GM12878 (cell line): Measurements from ENCODE around the gene FAM120A. TPM values are rescaled to one million over a fixed set of nuclear protein-coding genes. Genes with fewer than 3 reads are reported as not detected.

Experiments
- ATAC-seq: fragments of 200-7000 bp; cut with Tn5 transposase; 3 replicates; pipeline ENCODE4 v1.9.1; 2020; ENCODE audit warnings: mild to moderate bottlenecking, moderate library complexity
- BruUV-seq: library from RNA; stranded (reverse); fragments of 400-500 nt; replicated peaks from 2 replicates; lab custom pipeline; 2021; lab: Mats Ljungman, UMichigan
- CTCF ChIA-PET: fragments of 300-600 bp; sonication (Branson Sonifier 250); formaldehyde crosslinking; extraction: SDS; loops from one replicate; lab custom pipeline; 2021; ENCODE audit warnings: inconsistent platforms; lab: Yijun Ruan, JAX
- POLR2A ChIA-PET: fragments of 350-600 bp; formaldehyde crosslinking; extraction: SDS; loops from one replicate; lab custom pipeline; 2021; ENCODE audit warnings: inconsistent platforms; lab: Charles Lee
- RAD21 ChIA-PET: fragments of 300-600 bp; sonication (Branson Sonifier 250); formaldehyde crosslinking; loops from one replicate; lab custom pipeline; 2023; ENCODE audit warnings: antibody characterized with exemption; ENCODE audit not compliant: unreplicated experiment; lab: Charles Lee
- SMC1A ChIA-PET: fragments of 300-600 bp; sonication (Branson Sonifier 250); formaldehyde crosslinking; loops from one replicate; lab custom pipeline; 2023; ENCODE audit not compliant: unreplicated experiment, uncharacterized antibody; lab: Charles Lee
- DNase-seq: peaks from one replicate; pipeline ENCODE4 v3.0.0-alpha.2; 2011; ENCODE audit warnings: low read depth, low spot score
- FAIRE-seq: peaks from 3 replicates; lab custom pipeline; 2011; peaks lifted over from hg19 to GRCh38; lab: Jason Lieb, UNC
- H2AFZ ChIP-seq: 2 replicates; pipeline ENCODE4 v1.6.0; 2011; ENCODE audit warnings: low read depth, low read length, control low read depth; ENCODE audit not compliant: control insufficient read depth
- H3K27ac ChIP-seq: 2 replicates; pipeline ENCODE4 v1.5.1; 2011; ENCODE audit warnings: control low read depth; ENCODE audit not compliant: control insufficient read depth, insufficient read depth
- H3K27me3 ChIP-seq, 2 experiments: replicated peaks in 1 of 2; 2 replicates each; pipeline versions ENCODE4 v1.6.0 to v1.6.1; 2011; ENCODE audit warnings: low read length in 1 of 2; ENCODE audit not compliant: control insufficient read depth in 2 of 2, insufficient read depth in 2 of 2
- H3K36me3 ChIP-seq, 2 experiments: 2 replicates each; pipeline ENCODE4 v1.5.1; 2011; ENCODE audit warnings: low read length in 1 of 2; ENCODE audit not compliant: control insufficient read depth in 2 of 2, insufficient read depth in 2 of 2
- H3K4me1 ChIP-seq: 2 replicates; pipeline ENCODE4 v1.6.1; 2011; ENCODE audit warnings: mild to moderate bottlenecking, low read length, moderate library complexity, mixed read lengths; ENCODE audit not compliant: control insufficient read depth, insufficient read depth
- H3K4me2 ChIP-seq: 2 replicates; pipeline ENCODE4 v1.6.0; 2011; ENCODE audit warnings: control low read depth; ENCODE audit not compliant: control insufficient read depth, insufficient read depth
- H3K4me3 ChIP-seq: fragments of 200-600 bp; sonication (generic); 2 replicates; pipeline ENCODE4 v1.5.1; 2016
- H3K79me2 ChIP-seq: 2 replicates; pipeline ENCODE4 v1.6.0; 2011; ENCODE audit warnings: low read length; ENCODE audit not compliant: control insufficient read depth, insufficient read depth
- H3K9ac ChIP-seq: 2 replicates; pipeline ENCODE4 v1.8.0; 2011; ENCODE audit warnings: low read length, control low read depth, mixed read lengths; ENCODE audit not compliant: control insufficient read depth, insufficient read depth
- H3K9me3 ChIP-seq: replicated peaks from 3 replicates; pipeline ENCODE4 v1.5.1; 2011; ENCODE audit warnings: mild to moderate bottlenecking, low read length; ENCODE audit not compliant: control insufficient read depth, insufficient read depth
- H4K20me1 ChIP-seq: 2 replicates; pipeline ENCODE4 v1.6.0; 2011; ENCODE audit not compliant: control insufficient read depth, insufficient read depth
- BACH1 ChIP-seq: fragments of 450-650 bp; IDR thresholded peaks from 2 replicates; pipeline ENCODE4 v1.6.1; 2017; ENCODE audit warnings: mild to moderate bottlenecking, borderline replicate concordance
- CBX3 ChIP-seq: fragments of 200-600 bp; sonication (generic); IDR thresholded peaks from 2 replicates; pipeline ENCODE4 v1.6.1; 2016; ENCODE audit warnings: low read depth, borderline replicate concordance
- FOXM1 ChIP-seq: IDR thresholded peaks from 2 replicates; pipeline ENCODE4 v1.6.1; 2012; ENCODE audit warnings: low read depth, mild to moderate bottlenecking, inconsistent platforms, low read length, moderate library complexity
- MYC ChIP-seq: IDR thresholded peaks from 2 replicates; pipeline ENCODE4 v1.6.1; 2011; ENCODE audit warnings: mild to moderate bottlenecking, low read length, moderate library complexity, inconsistent platforms; ENCODE audit not compliant: insufficient read depth, insufficient replicate concordance, insufficient read length, severe bottlenecking
- NFYB ChIP-seq: IDR thresholded peaks from 2 replicates; pipeline ENCODE4 v1.6.1; 2011; ENCODE audit warnings: low read depth, mild to moderate bottlenecking, low read length, improper control_type of control experiment, moderate library complexity; ENCODE audit not compliant: insufficient read depth
- RB1 ChIP-seq: fragments of 450-650 bp; formaldehyde crosslinking; IDR thresholded peaks from 2 replicates; pipeline ENCODE4 v1.6.1; 2017; ENCODE audit warnings: mild to moderate bottlenecking, borderline replicate concordance
- RELA ChIP-seq: fragments of 450-650 bp; IDR thresholded peaks from 2 replicates; pipeline ENCODE4 v1.8.0; 2014; ENCODE audit warnings: borderline replicate concordance; ENCODE audit not compliant: partially characterized antibody
- RELB ChIP-seq: fragments of 450-650 bp; IDR thresholded peaks from 2 replicates; pipeline ENCODE4 v1.6.1; 2017; ENCODE audit warnings: low read depth, mild to moderate bottlenecking, moderate library complexity
- RFX5 ChIP-seq: IDR thresholded peaks from 2 replicates; pipeline ENCODE4 v1.6.1; 2011; ENCODE audit warnings: low read depth, low read length, improper control_type of control experiment
- SIX5 ChIP-seq: IDR thresholded peaks from 2 replicates; pipeline ENCODE4 v1.6.1; 2011; ENCODE audit warnings: mild to moderate bottlenecking, low read depth, low read length, moderate library complexity; ENCODE audit not compliant: severe bottlenecking
- SMAD5 ChIP-seq: IDR thresholded peaks from 2 replicates; pipeline ENCODE4 v1.6.1; 2016; ENCODE audit warnings: antibody characterized with exemption, low read depth
- SMC3 ChIP-seq: IDR thresholded peaks from 2 replicates; pipeline ENCODE4 v1.6.1; 2011; ENCODE audit warnings: low read length, improper control_type of control experiment, borderline replicate concordance
- ZNF24 ChIP-seq: fragments of 450-650 bp; IDR thresholded peaks from 2 replicates; pipeline ENCODE4 v1.6.1; 2017; ENCODE audit warnings: antibody characterized with exemption, mild to moderate bottlenecking
- WGBS: methylation state at CpG from one replicate; pipeline ENCODE4 v1.1.6; 2016; ENCODE audit warnings: low lambda C conversion rate; ENCODE audit not compliant: insufficient replicate concordance, insufficient coverage; ENCODE audit errors: missing lambda C conversion rate; 5-methylcytosine and 5-hydroxymethylcytosine counted together
- in situ Hi-C: fragments of 300-500 bp; cut with MboI; formaldehyde crosslinking; loops from 9 replicates; pipeline ENCODE4 v1.14.3; 2018; ENCODE audit warnings: mixed read lengths
- intact Hi-C: fragments of 100-400 bp; cut with micrococcal nuclease; formaldehyde crosslinking; loops from one replicate; pipeline ENCODE4 v1.14.2; 2022; ENCODE audit not compliant: unreplicated experiment
- polyA plus RNA-seq, 11 experiments: library from polyadenylated mRNA; depleted of rRNA in 4 of 11; unstranded in 6 of 11; stranded (reverse) in 5 of 11; fragments of >200 nt; fragmentation: Nextera tagmentation in 4 of 11; fragmentation: Illumina TruSeq in 1 of 11; extraction: Ambion mirVana in 4 of 11; extraction: Trizol in 1 of 11; gene quantifications; 1 replicate in 1 of 11; 2 replicates in 10 of 11; pipeline versions ENCODE4 v1.2.1 to v1.2.3, GENCODE V29; 2011 to 2016; ENCODE audit warnings: inconsistent platforms in 2 of 11, missing spikeins in 2 of 11, low read depth in 1 of 11
- total RNA-seq, 4 experiments: library from RNA; depleted of rRNA in 3 of 4; stranded (reverse); fragments of >200 nt in 3 of 4; fragmentation: Illumina TruSeq in 1 of 4; extraction: Trizol in 1 of 4; gene quantifications; 2 replicates each; pipeline versions ENCODE4 v1.2.1 to v1.2.3, GENCODE V29; 2013 to 2021
- TF ChIP-seq, protein P1 (sequence below): fragments of 450-650 bp; IDR thresholded peaks from 2 replicates; pipeline ENCODE4 v1.6.1; 2017; ENCODE audit warnings: borderline replicate concordance
- TF ChIP-seq, protein P2 (sequence below): fragments of 450-650 bp; IDR thresholded peaks from 2 replicates; pipeline ENCODE4 v1.6.1; 2018; ENCODE audit warnings: borderline replicate concordance, mild to moderate bottlenecking; ENCODE audit not compliant: partially characterized antibody
- TF ChIP-seq, protein P3 (sequence below): fragments of 150-350 bp; IDR thresholded peaks from 2 replicates; pipeline ENCODE4 v1.6.1; 2016; ENCODE audit warnings: low read depth, low read length

The FAM120A gene
- total and polyA plus RNA-seq, 10 of the 15 experiments (the other 5 are each of a cell fraction or from before 2014, with no cell fraction given), result 13.1 to 89.6 (median 52.5) TPM

DNA sequence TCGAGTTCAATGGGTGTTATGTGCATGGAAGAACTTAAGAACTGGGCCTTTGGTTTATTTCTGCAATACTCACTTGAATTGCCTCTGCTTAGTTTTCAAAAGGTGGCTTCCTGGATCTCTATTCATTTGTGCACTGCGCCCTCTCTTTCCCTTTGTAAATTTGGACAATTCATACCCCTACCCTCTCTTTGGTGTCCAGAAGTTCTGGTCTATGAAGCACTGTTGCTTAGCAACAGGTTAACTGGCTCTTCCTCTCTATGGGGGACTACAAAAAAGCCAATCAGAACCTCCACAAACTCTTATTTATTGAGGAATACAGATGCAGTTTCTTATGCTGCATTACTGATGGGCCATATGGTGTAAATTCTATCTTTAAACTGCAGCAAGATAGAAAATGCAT, 13.5 kb upstream of the FAM120A start:
- TF ChIP-seq NFYB (no peak), MYC (no peak), SMC3 (no peak), RELB (no peak), ZNF24 (no peak), CBX3 (no peak), SIX5 (no peak), BACH1 (no peak), FOXM1 (no peak), RELA (no peak), RB1 (no peak), RFX5 (no peak), SMAD5 (no peak)
- TF ChIP-seq, protein P1, sequence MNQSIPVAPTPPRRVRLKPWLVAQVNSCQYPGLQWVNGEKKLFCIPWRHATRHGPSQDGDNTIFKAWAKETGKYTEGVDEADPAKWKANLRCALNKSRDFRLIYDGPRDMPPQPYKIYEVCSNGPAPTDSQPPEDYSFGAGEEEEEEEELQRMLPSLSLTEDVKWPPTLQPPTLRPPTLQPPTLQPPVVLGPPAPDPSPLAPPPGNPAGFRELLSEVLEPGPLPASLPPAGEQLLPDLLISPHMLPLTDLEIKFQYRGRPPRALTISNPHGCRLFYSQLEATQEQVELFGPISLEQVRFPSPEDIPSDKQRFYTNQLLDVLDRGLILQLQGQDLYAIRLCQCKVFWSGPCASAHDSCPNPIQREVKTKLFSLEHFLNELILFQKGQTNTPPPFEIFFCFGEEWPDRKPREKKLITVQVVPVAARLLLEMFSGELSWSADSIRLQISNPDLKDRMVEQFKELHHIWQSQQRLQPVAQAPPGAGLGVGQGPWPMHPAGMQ, result no peak
- TF ChIP-seq, protein P2, sequence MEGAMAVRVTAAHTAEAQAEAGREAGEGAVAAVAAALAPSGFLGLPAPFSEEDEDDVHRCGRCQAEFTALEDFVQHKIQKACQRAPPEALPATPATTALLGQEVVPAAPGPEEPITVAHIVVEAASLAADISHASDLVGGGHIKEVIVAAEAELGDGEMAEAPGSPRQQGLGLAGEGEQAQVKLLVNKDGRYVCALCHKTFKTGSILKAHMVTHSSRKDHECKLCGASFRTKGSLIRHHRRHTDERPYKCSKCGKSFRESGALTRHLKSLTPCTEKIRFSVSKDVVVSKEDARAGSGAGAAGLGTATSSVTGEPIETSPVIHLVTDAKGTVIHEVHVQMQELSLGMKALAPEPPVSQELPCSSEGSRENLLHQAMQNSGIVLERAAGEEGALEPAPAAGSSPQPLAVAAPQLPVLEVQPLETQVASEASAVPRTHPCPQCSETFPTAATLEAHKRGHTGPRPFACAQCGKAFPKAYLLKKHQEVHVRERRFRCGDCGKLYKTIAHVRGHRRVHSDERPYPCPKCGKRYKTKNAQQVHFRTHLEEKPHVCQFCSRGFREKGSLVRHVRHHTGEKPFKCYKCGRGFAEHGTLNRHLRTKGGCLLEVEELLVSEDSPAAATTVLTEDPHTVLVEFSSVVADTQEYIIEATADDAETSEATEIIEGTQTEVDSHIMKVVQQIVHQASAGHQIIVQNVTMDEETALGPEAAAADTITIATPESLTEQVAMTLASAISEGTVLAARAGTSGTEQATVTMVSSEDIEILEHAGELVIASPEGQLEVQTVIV, result no peak
- TF ChIP-seq, protein P3, sequence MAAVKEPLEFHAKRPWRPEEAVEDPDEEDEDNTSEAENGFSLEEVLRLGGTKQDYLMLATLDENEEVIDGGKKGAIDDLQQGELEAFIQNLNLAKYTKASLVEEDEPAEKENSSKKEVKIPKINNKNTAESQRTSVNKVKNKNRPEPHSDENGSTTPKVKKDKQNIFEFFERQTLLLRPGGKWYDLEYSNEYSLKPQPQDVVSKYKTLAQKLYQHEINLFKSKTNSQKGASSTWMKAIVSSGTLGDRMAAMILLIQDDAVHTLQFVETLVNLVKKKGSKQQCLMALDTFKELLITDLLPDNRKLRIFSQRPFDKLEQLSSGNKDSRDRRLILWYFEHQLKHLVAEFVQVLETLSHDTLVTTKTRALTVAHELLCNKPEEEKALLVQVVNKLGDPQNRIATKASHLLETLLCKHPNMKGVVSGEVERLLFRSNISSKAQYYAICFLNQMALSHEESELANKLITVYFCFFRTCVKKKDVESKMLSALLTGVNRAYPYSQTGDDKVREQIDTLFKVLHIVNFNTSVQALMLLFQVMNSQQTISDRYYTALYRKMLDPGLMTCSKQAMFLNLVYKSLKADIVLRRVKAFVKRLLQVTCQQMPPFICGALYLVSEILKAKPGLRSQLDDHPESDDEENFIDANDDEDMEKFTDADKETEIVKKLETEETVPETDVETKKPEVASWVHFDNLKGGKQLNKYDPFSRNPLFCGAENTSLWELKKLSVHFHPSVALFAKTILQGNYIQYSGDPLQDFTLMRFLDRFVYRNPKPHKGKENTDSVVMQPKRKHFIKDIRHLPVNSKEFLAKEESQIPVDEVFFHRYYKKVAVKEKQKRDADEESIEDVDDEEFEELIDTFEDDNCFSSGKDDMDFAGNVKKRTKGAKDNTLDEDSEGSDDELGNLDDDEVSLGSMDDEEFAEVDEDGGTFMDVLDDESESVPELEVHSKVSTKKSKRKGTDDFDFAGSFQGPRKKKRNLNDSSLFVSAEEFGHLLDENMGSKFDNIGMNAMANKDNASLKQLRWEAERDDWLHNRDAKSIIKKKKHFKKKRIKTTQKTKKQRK, result no peak
- H3K27ac ChIP-seq, result no peak overlapping the region
- H3K4me1 ChIP-seq, result 0 out of 2 replicates have a peak, but pooled peaks cover under 1% of the 10 kb centered on the region
- FAIRE-seq (no peak), DNase-seq (no peak), ATAC-seq (no peak)
- intact Hi-C loops, result no loop called here
- ChIA-PET SMC1A (no interaction called here), RAD21 (no interaction called here), CTCF (no interaction called here), POLR2A (no interaction called here)
- no TSS peak for BruUV-seq
- no peak overlapping the region for H3K4me2 ChIP-seq
- no peaks in the 10 kb centered on the region for H3K27me3 ChIP-seq
- no peaks in the 10 kb centered on the region for H3K36me3 ChIP-seq
- no peak overlapping the region for H3K4me3 ChIP-seq
- no peaks in the 10 kb centered on the region for H3K9me3 ChIP-seq
- no peaks in the 10 kb centered on the region for H4K20me1 ChIP-seq
- 24% methylated on average over 2 of the region's 2 CpGs for WGBS
- no peak overlapping the region for H2AFZ ChIP-seq
- H3K9ac ChIP-seq, result no peak overlapping the region
- in situ Hi-C loops, result no loop called here
- no peaks in the 10 kb centered on the region for H3K79me2 ChIP-seq
